Measurements from ENCODE around the gene DEPDC1B.

DEPDC1B gene

DNA sequence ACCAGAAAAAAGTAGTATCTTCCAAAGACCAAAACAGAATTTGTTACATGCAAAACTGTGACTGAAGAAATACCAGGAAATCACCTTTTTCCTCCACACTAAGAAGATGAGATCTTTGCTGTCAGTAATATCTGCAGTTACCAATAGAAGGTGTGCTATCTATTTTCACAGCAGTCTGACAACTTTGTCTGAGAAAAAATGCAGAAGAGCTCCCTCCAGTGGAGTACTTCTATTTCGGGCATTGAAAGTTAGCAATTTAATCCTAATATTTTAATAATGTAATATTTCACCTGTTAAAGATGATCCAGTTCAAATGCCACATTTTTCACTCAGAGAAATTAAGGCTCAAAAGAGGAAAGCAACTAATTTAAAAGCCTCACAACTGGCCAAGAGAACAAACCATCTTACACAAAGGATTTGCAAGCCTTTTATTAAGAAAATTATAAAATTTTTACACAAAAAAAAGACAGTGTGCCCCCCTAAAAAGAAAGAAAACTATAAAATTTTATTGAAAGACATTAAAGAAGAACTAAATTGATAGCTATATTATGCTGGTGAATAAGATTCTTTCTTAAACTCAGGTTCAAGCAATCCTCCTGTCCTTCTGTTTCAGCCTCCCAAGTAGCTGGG is 50.6 kb downstream of the DEPDC1B start:
- peak; percentile 66 for TF ChIP-seq CTCF (IDR thresholded peaks at IDR 0.05; ENCODE audit: low read depth, low read length, missing control alignments)
- Histone ChIP-seq H3K27me3 (replicated peaks) (no peaks in the 10 kb centered on the region), H3K27ac (no peak overlapping the region), H3K36me3 (replicated peaks) (no peaks in the 10 kb centered on the region), H3K4me3 (ENCODE audit: low read depth, low read length) (no peak overlapping the region)
- DNase-seq, result peak; percentile 43
- in situ Hi-C loops (cut with HindIII; ENCODE audit: low pct_ligation_motif_present, low sequenced_read_pairs), result no loop called here

DNA sequence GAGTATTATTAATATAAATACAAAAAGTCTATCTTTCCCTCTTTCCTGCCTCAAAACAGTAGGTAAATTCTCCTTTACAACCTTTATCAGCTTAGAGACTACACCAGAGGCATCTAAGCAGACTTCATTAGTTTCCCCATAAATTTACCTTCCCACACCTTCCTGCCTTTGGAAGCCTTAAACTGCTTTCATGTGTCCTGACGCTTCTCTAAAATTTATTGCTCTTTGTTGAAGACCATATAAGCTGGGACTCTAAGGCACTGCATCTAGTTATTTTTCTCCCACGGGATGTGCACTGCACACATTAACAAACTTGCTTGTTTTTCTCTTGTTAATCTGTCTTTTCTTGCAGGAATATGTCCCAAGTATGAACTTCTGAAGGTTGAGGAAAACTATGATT is 51.8 kb downstream of the DEPDC1B start:
- in situ Hi-C loops (cut with HindIII; ENCODE audit: low pct_ligation_motif_present, low sequenced_read_pairs), result no loop called here
- H3K27me3 ChIP-seq (replicated peaks), result no peaks in the 10 kb centered on the region
- no peak overlapping the region for H3K4me3 ChIP-seq (ENCODE audit: low read depth, low read length)
- TF ChIP-seq CTCF (IDR thresholded peaks at IDR 0.05; ENCODE audit: low read depth, low read length, missing control alignments), result no peak
- H3K27ac ChIP-seq, result no peak overlapping the region
- no peak for DNase-seq
- H3K36me3 ChIP-seq (replicated peaks), result no peaks in the 10 kb centered on the region

- no peak for TF ChIP-seq CTCF (IDR thresholded peaks at IDR 0.05; ENCODE audit: low read depth, low read length, missing control alignments)
- no peaks in the 10 kb centered on the region for H3K36me3 ChIP-seq (replicated peaks)
- in situ Hi-C loops (cut with HindIII; ENCODE audit: low pct_ligation_motif_present, low sequenced_read_pairs), result no loop called here
- no peak overlapping the region for H3K27ac ChIP-seq
- DNase-seq, result no peak
- H3K27me3 ChIP-seq (replicated peaks), result no peaks in the 10 kb centered on the region
- no peak overlapping the region for H3K4me3 ChIP-seq (ENCODE audit: low read depth, low read length)
These were observed 59.1 kb downstream of the DEPDC1B start for GRCh38 chr5:60640901-60641300.

- no peak for DNase-seq
- Histone ChIP-seq H3K4me3 (ENCODE audit: low read depth, low read length) (no peak overlapping the region), H3K27ac (no peak overlapping the region), H3K27me3 (replicated peaks) (no peaks in the 10 kb centered on the region), H3K36me3 (replicated peaks) (no peaks in the 10 kb centered on the region)
- in situ Hi-C loops (cut with HindIII; ENCODE audit: low pct_ligation_motif_present, low sequenced_read_pairs), result no loop called here
- no peak for TF ChIP-seq CTCF (IDR thresholded peaks at IDR 0.05; ENCODE audit: low read depth, low read length, missing control alignments)
These were observed 60.4 kb downstream of the DEPDC1B start for GRCh38 chr5:60639544-60639943.

GRCh38 chr5:60638300-60638699 is 61.7 kb downstream of the DEPDC1B start:
- in situ Hi-C loops (cut with HindIII; ENCODE audit: low pct_ligation_motif_present, low sequenced_read_pairs), result no loop called here
- Histone ChIP-seq H3K27me3 (replicated peaks) (no peaks in the 10 kb centered on the region), H3K36me3 (replicated peaks) (no peaks in the 10 kb centered on the region), H3K4me3 (ENCODE audit: low read depth, low read length) (no peak overlapping the region), H3K27ac (no peak overlapping the region)
- no peak for DNase-seq
- no peak for TF ChIP-seq CTCF (IDR thresholded peaks at IDR 0.05; ENCODE audit: low read depth, low read length, missing control alignments)

- in situ Hi-C loops (cut with HindIII; ENCODE audit: low pct_ligation_motif_present, low sequenced_read_pairs), result no loop called here
- TF ChIP-seq CTCF (IDR thresholded peaks at IDR 0.05; ENCODE audit: low read depth, low read length, missing control alignments), result no peak
- Histone ChIP-seq H3K36me3 (replicated peaks) (no peaks in the 10 kb centered on the region), H3K4me3 (ENCODE audit: low read depth, low read length) (no peak overlapping the region), H3K27me3 (replicated peaks) (no peaks in the 10 kb centered on the region), H3K27ac (no peak overlapping the region)
- DNase-seq, result no peak
These were observed 63.3 kb downstream of the DEPDC1B start for GRCh38 chr5:60636644-60637043.
